ENCODE data around the gene PELI1. TPM values are rescaled to one million over a fixed set of nuclear protein-coding genes. Genes with fewer than 3 reads are reported as not detected.

Gene PELI1
- total and polyA plus RNA-seq, 2 donors (not counting 3 experiments of a cell fraction or from before 2014, with no cell fraction given), result 14.2 to 30.9 TPM

- peaks cover 98% of the 10 kb centered on the region for H3K79me2 ChIP-seq (ENCODE audit: control insufficient read depth, insufficient read depth, low read length)
- H3K9me1 ChIP-seq (replicated peaks; ENCODE audit: control insufficient read depth, extremely low read depth, insufficient read depth, low read length), result no peaks in the 10 kb centered on the region
- H3K9me3 ChIP-seq (replicated peaks; ENCODE audit: control insufficient read depth, insufficient read depth, low read length), result no peaks in the 10 kb centered on the region
- TF ChIP-seq POLR2AphosphoS5 (IDR thresholded peaks at IDR 0.05; ENCODE audit: insufficient read depth, low read depth, low read length), result no peak
- no peak for TF ChIP-seq GATA2 (IDR thresholded peaks at IDR 0.05; ENCODE audit: insufficient read depth, insufficient read length, low read depth, low read length)
- dilution Hi-C loops (cut with MboI; ENCODE audit: extremely low pct_ligation_motif_present, low sequenced_read_pairs), result no loop called here
- H3K27ac ChIP-seq (ENCODE audit: insufficient read depth, low read depth, low read length), result no peak overlapping the region
- CTCF ChIA-PET, result interaction anchor here (1.0 to 2.1 kb wide), 9 partner anchors 9 to 195 kb away, joined by 3 to 9 read pairs (median 5); no protein-coding TSS in a partner anchor
- H3K4me3 ChIP-seq (replicated peaks in 1 of 3; ENCODE audit: insufficient read depth in 1 of 3, low read depth in 1 of 3, low read length in 3 of 3), result no peak overlapping the region
- H3K4me2 ChIP-seq (ENCODE audit: insufficient read depth, low read length), result no peak overlapping the region
- H3K4me1 ChIP-seq (ENCODE audit: control insufficient read depth, extremely low read depth, insufficient read depth, low read length), result peaks cover 26% of the 10 kb centered on the region
- no TSS peak for BruUV-seq (replicated peaks)
- no peaks in the 10 kb centered on the region for H3K27me3 ChIP-seq (ENCODE audit: control insufficient read depth in 2 of 2, insufficient read depth in 2 of 2, low read length in 2 of 2)
- H3K36me3 ChIP-seq (ENCODE audit: control insufficient read depth in 2 of 2, extremely low read depth in 1 of 2, insufficient read depth in 2 of 2, low read length in 2 of 2), result no peaks in the 10 kb centered on the region
- intact Hi-C loops (cut with micrococcal nuclease), result no loop called here
- DNase-seq (ENCODE audit: low read depth, low spot score), result no peak
- peaks cover 11% of the 10 kb centered on the region for H4K20me1 ChIP-seq (replicated peaks; ENCODE audit: control insufficient read depth, extremely low read depth, insufficient read depth, low read length)
- H2AFZ ChIP-seq (ENCODE audit: low read depth, low read length), result no peak overlapping the region
- no peak for FAIRE-seq
- POLR2A ChIA-PET, result no interaction called here
- H3K9ac ChIP-seq (replicated peaks; ENCODE audit: extremely low read depth, insufficient read depth, low read length), result no peak overlapping the region
These were observed 10.9 kb downstream of the PELI1 start for GRCh38 chr2:64133354-64133753.

GRCh38 chr2:64130333-64130732 is 13.9 kb downstream of the PELI1 start:
- peaks cover 12% of the 10 kb centered on the region for H3K4me1 ChIP-seq (ENCODE audit: control insufficient read depth, extremely low read depth, insufficient read depth, low read length)
- TF ChIP-seq FOS (IDR thresholded peaks at IDR 0.05; ENCODE audit: borderline replicate concordance, insufficient read depth, low read length) (no peak), MYC (IDR thresholded peaks at IDR 0.05; ENCODE audit: low read depth, low read length) (no peak), GATA2 (IDR thresholded peaks at IDR 0.05; ENCODE audit: insufficient read depth, insufficient read length, low read depth, low read length) (no peak), EZH2 (IDR thresholded peaks at IDR 0.05; ENCODE audit: borderline replicate concordance, low read depth, low read length, severe bottlenecking) (no peak), JUN (IDR thresholded peaks at IDR 0.05; ENCODE audit: borderline replicate concordance, insufficient read depth, insufficient read length, low read depth) (no peak), CTCF (IDR thresholded peaks at IDR 0.05; ENCODE audit: extremely low read depth in 1 of 2, insufficient read depth in 1 of 2, low read depth in 1 of 2, low read length in 2 of 2) (no peak), MAX (IDR thresholded peaks at IDR 0.05; ENCODE audit: insufficient read depth, insufficient read length) (no peak), POLR2AphosphoS5 (IDR thresholded peaks at IDR 0.05; ENCODE audit: insufficient read depth, low read depth, low read length) (no peak), POLR2A (IDR thresholded peaks at IDR 0.05; ENCODE audit: low read depth, low read length) (no peak)
- H3K9me3 ChIP-seq (replicated peaks; ENCODE audit: control insufficient read depth, insufficient read depth, low read length), result no peaks in the 10 kb centered on the region
- ChIA-PET POLR2A (no interaction called here), CTCF (interaction anchor here (1.2 to 1.9 kb wide), 3 partner anchors 12 to 182 kb away, joined by 3 to 6 read pairs (median 6); no protein-coding TSS in a partner anchor)
- no peak overlapping the region for H3K4me2 ChIP-seq (ENCODE audit: insufficient read depth, low read length)
- no peak overlapping the region for H3K9ac ChIP-seq (replicated peaks; ENCODE audit: extremely low read depth, insufficient read depth, low read length)
- H3K27ac ChIP-seq (ENCODE audit: insufficient read depth, low read depth, low read length), result no peak overlapping the region
- BruUV-seq (replicated peaks), result no TSS peak
- dilution Hi-C loops (cut with MboI; ENCODE audit: extremely low pct_ligation_motif_present, low sequenced_read_pairs) (no loop called here), intact Hi-C loops (cut with micrococcal nuclease) (no loop called here)
- H2AFZ ChIP-seq (ENCODE audit: low read depth, low read length), result no peak overlapping the region
- H4K20me1 ChIP-seq (replicated peaks; ENCODE audit: control insufficient read depth, extremely low read depth, insufficient read depth, low read length), result peaks cover 10% of the 10 kb centered on the region
- FAIRE-seq (no peak), DNase-seq (ENCODE audit: low read depth, low spot score) (no peak)
- no peaks in the 10 kb centered on the region for H3K9me1 ChIP-seq (replicated peaks; ENCODE audit: control insufficient read depth, extremely low read depth, insufficient read depth, low read length)
- H3K36me3 ChIP-seq (ENCODE audit: control insufficient read depth in 2 of 2, extremely low read depth in 1 of 2, insufficient read depth in 2 of 2, low read length in 2 of 2), result no peaks in the 10 kb centered on the region
- peaks cover 98% of the 10 kb centered on the region for H3K79me2 ChIP-seq (ENCODE audit: control insufficient read depth, insufficient read depth, low read length)
- H3K27me3 ChIP-seq (ENCODE audit: control insufficient read depth in 2 of 2, insufficient read depth in 2 of 2, low read length in 2 of 2), result no peaks in the 10 kb centered on the region
- no peak overlapping the region for H3K4me3 ChIP-seq (replicated peaks in 1 of 3; ENCODE audit: insufficient read depth in 1 of 3, low read depth in 1 of 3, low read length in 3 of 3)
